GM19238 (cell line): Measurements from ENCODE around the gene VSTM2L.
"Not testable (repeated sequence)": the region's sequence is repeated elsewhere in the genome, so short reads cannot be mapped to it uniquely, and the experiment has no call there.

ENCODE experiments used
- DNase-seq: peaks from one replicate; pipeline ENCODE4 v3.0.0; 2011; ENCODE audit warnings: low spot score; ENCODE audit not compliant: insufficient read length

The VSTM2L gene

GRCh38 chr20:37902504-37903313 is at the start of gene VSTM2L:
Gene VSTM2L (plus strand): TSS chr20:37903127. CDS start chr20:37903351, 224 bp downstream.
- no peak for DNase-seq

- DNase-seq, result peak; percentile 27
These were observed 49.0 kb upstream of the VSTM2L start for GRCh38 chr20:37853823-37854375.

- not testable (repeated sequence) for DNase-seq
These were observed 46.9 kb upstream of the VSTM2L start for GRCh38 chr20:37856034-37856433.

- DNase-seq, result no peak
These were observed 45.8 kb upstream of the VSTM2L start for GRCh38 chr20:37856932-37857660.

GRCh38 chr20:37859406-37860171 is 43.3 kb upstream of the VSTM2L start:
- no peak for DNase-seq

- DNase-seq, result no peak
These were observed 39.6 kb upstream of the VSTM2L start for GRCh38 chr20:37863289-37863688.

- DNase-seq, result no peak
These were observed 38.6 kb upstream of the VSTM2L start for GRCh38 chr20:37864298-37864697.

GRCh38 chr20:37866051-37866450 is 36.9 kb upstream of the VSTM2L start:
- no peak for DNase-seq

GRCh38 chr20:37867289-37868195 is 35.4 kb upstream of the VSTM2L start:
- DNase-seq, result no peak

GRCh38 chr20:37868851-37869333 is 34.0 kb upstream of the VSTM2L start:
- no peak for DNase-seq

- DNase-seq, result no peak
These were observed 33.5 kb upstream of the VSTM2L start for GRCh38 chr20:37869334-37869861.

- no peak for DNase-seq
These were observed 32.6 kb upstream of the VSTM2L start for GRCh38 chr20:37870294-37870693.

- DNase-seq, result no peak
These were observed 31.2 kb upstream of the VSTM2L start for GRCh38 chr20:37871751-37872150.

- DNase-seq, result no peak
These were observed 30.8 kb upstream of the VSTM2L start for GRCh38 chr20:37872161-37872560.

GRCh38 chr20:37873884-37874283 is 29.0 kb upstream of the VSTM2L start:
- no peak for DNase-seq

GRCh38 chr20:37875460-37876175 is 27.3 kb upstream of the VSTM2L start:
- no peak for DNase-seq

GRCh38 chr20:37876863-37877262 is 26.1 kb upstream of the VSTM2L start:
- DNase-seq, result no peak

GRCh38 chr20:37877832-37878772 is 24.8 kb upstream of the VSTM2L start:
- no peak for DNase-seq
